Measurements from ENCODE around the gene CD101. TPM values are rescaled to one million over a fixed set of nuclear protein-coding genes. Genes with fewer than 3 reads are reported as not detected.

CD101 gene
- total RNA-seq, 2 donors from 2014 or later: 0.26 to 0.33 TPM

DNA sequence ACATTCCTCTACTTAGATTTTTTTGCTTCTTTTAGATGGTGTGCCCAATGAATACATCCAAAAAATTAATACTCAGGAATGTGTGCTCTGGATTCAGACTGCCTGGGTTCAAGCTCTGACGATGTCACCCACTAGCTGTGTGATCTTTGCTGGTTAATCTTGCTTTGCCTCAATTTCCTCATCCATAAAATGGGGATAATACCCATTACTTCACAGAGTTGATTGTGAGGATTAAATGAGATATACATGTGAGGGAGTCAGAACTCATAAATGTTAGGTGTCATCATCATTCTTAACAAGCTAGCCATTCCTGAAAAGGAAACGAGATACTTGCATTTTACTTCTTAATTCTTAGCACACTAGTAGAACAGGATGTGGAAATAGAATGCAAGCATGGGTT lies 45.7 kb downstream of the CD101 start:
- Histone ChIP-seq H3K27me3 (no peaks in the 10 kb centered on the region), H3K4me1 (peaks cover 5% of the 10 kb centered on the region), H3K9me3 (no peaks in the 10 kb centered on the region), H3K4me3 (no peak overlapping the region), H3K27ac (no peak overlapping the region), H3K36me3 (replicated peaks in 1 of 2; ENCODE audit: insufficient read depth in 1 of 2, low read depth in 2 of 2) (no peaks in the 10 kb centered on the region)
- ATAC-seq: no peak
- no peak for DNase-seq
- intact Hi-C loops (cut with DNase I): loop anchor here (2.0 to 10.0 kb wide), 2 partner anchors 82 to 308 kb away; no protein-coding TSS in a partner anchor
- TF ChIP-seq, protein P1, sequence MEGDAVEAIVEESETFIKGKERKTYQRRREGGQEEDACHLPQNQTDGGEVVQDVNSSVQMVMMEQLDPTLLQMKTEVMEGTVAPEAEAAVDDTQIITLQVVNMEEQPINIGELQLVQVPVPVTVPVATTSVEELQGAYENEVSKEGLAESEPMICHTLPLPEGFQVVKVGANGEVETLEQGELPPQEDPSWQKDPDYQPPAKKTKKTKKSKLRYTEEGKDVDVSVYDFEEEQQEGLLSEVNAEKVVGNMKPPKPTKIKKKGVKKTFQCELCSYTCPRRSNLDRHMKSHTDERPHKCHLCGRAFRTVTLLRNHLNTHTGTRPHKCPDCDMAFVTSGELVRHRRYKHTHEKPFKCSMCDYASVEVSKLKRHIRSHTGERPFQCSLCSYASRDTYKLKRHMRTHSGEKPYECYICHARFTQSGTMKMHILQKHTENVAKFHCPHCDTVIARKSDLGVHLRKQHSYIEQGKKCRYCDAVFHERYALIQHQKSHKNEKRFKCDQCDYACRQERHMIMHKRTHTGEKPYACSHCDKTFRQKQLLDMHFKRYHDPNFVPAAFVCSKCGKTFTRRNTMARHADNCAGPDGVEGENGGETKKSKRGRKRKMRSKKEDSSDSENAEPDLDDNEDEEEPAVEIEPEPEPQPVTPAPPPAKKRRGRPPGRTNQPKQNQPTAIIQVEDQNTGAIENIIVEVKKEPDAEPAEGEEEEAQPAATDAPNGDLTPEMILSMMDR (IDR thresholded peaks at IDR 0.05): no peak
- TF ChIP-seq POLR2A (IDR thresholded peaks at IDR 0.05): no peak
- WGBS, 2 donors: 85 to 94% methylated on average over 2 of the region's 2 CpGs

DNA sequence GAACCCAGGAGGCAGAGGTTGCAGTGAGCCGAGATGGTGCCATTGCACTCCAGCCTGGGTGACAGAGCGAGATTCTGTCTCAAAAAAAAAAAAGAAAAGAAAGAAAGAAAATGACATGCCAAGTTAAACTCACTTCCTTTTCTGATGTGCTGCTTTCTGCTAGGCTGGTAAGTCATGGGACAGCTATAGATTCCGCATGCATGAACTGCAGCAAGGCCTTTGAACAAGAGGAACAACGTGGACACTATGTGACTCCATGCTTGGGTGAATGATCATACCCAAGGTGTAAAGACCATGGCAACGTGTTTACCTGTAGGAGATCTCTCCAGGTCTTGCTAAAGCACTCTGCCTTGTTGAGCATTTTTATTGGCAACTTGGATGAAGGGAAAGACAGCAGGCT lies 48.3 kb downstream of the CD101 start:
- Histone ChIP-seq H3K27ac (peak overlapping the region in 1 of 4 donors; percentile 21), H3K4me3 (no peak overlapping the region), H3K4me1 (peaks cover 5% of the 10 kb centered on the region), H3K9me3 (no peaks in the 10 kb centered on the region), H3K27me3 (no peaks in the 10 kb centered on the region), H3K36me3 (replicated peaks in 1 of 2; ENCODE audit: insufficient read depth in 1 of 2, low read depth in 2 of 2) (no peaks in the 10 kb centered on the region)
- intact Hi-C loops (cut with DNase I): loop anchor here (5.0 to 10.0 kb wide), 2 partner anchors 85 to 328 kb away; no protein-coding TSS in a partner anchor
- TF ChIP-seq, protein P1 (IDR thresholded peaks at IDR 0.05): no peak
- no peak for TF ChIP-seq POLR2A (IDR thresholded peaks at IDR 0.05)
- peak in 1 of 4 donors; percentile 23 for DNase-seq
- ATAC-seq: no peak
- 82 to 88% methylated on average over 5 of the region's 5 CpGs for WGBS, 2 donors

DNA sequence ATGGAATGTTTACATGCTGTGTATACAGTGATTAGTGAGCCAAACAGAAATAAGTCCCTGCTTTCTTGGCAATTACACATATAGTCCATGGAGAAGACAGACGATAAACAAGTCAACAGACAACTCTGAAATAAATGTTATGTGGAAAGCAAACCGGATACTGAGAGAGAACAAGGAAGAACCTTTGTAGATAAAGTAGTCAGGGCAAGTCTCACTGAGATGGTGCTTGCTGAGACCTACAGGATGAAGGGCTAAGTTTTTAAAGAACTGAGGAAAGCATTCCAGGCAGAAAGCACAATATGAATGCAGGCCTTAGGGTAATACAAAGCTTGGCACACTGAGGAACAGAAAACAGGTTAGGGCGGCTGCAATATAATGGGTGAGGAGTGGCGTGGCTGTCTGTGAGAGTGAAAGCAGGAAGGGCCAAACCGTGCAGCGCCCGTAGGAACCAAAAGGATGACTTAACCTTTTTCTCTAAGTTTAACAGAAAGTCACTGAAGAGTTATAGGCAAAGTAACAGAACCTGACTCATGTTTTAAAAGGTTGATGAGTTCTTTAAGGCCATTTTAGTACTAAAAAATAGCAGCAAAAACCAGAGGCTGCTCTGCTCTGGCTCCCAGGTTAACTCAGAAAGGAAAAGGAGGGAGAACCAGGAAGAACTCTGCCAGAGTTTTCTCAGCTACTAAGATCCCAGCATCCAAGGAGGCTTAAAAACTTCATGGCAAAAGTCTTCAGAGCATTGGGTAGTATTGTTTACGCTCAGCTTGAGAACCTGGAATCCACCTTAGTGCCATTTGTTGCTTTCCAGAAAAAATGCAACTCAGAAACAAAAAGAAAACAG lies 49.9 kb downstream of the CD101 start:
- Histone ChIP-seq H3K4me3 (no peak overlapping the region), H3K36me3 (replicated peaks in 1 of 2; ENCODE audit: insufficient read depth in 1 of 2, low read depth in 2 of 2) (no peaks in the 10 kb centered on the region), H3K4me1 (peaks cover 5% of the 10 kb centered on the region), H3K9me3 (no peaks in the 10 kb centered on the region), H3K27ac (peak overlapping the region in 2 of 4 donors; percentile 19 to 44), H3K27me3 (no peaks in the 10 kb centered on the region)
- ATAC-seq (peak; percentile 45), DNase-seq (peak in 1 of 4 donors; percentile 24)
- 48 to 52% methylated on average over 8 of the region's 8 CpGs for WGBS, 2 donors
- intact Hi-C loops (cut with DNase I): loop anchor here (5.0 kb wide), 1 partner anchor 329 kb away; no protein-coding TSS in a partner anchor
- TF ChIP-seq, protein P1 (IDR thresholded peaks at IDR 0.05): no peak

DNA sequence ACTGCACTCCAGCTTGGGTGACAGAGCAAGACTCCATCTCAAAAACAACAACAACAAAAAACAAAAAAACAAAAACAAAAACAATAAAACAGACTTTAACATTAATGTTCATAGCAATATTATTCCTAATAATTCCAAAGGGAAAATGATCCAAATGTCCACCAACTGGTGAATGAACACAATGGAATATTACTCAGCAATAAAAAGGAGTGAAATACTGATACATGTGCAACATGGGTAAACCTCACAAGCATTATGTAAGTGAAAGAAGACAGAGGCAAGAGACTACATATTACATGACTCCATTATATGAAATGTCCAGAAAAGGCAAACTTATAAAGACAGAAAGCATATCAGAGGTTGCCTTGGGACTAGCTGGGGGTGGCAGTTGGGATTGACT lies 52.5 kb downstream of the CD101 start:
- no peaks in the 10 kb centered on the region for H3K9me3 ChIP-seq
- TF ChIP-seq, protein P1 (IDR thresholded peaks at IDR 0.05): no peak
- no peak for TF ChIP-seq POLR2A (IDR thresholded peaks at IDR 0.05)

More for the DNA sequence above, 52.5 kb downstream of the CD101 start:
- H3K4me1 ChIP-seq: peaks cover 7% of the 10 kb centered on the region
- no peak overlapping the region for H3K27ac ChIP-seq
- ATAC-seq (no peak), DNase-seq (no peak)
- no peaks in the 10 kb centered on the region for H3K27me3 ChIP-seq
- intact Hi-C loops (cut with DNase I): loop anchor here (5.0 kb wide), 1 partner anchor 332 kb away; no protein-coding TSS in a partner anchor
- H3K36me3 ChIP-seq (replicated peaks in 1 of 2; ENCODE audit: insufficient read depth in 1 of 2, low read depth in 2 of 2): no peaks in the 10 kb centered on the region
- no peak overlapping the region for H3K4me3 ChIP-seq

Measured in body of pancreas (tissue), 4 donors.